ENCODE results near the gene SERPINA9.

DNA sequence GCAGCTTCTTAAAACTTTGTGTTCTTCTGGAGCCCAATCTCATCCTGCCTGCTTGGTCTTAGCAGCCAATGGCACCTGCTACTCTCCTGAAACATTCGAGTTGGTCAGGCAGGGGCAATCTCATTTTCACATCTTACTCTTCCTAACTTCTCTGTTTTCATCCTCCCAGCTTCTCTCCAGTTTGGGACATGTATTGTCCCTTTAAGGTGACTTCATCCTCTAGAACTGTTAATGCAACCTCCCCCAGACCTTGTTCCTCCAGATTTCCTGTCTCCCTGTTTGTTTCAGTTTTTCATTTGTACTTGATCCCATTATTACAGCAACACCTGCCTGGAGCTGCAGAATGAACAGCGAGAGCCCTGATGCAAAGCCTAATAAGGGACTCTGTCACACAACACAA, 54.7 kb downstream of the SERPINA9 start:
- TF ChIP-seq, protein P1, sequence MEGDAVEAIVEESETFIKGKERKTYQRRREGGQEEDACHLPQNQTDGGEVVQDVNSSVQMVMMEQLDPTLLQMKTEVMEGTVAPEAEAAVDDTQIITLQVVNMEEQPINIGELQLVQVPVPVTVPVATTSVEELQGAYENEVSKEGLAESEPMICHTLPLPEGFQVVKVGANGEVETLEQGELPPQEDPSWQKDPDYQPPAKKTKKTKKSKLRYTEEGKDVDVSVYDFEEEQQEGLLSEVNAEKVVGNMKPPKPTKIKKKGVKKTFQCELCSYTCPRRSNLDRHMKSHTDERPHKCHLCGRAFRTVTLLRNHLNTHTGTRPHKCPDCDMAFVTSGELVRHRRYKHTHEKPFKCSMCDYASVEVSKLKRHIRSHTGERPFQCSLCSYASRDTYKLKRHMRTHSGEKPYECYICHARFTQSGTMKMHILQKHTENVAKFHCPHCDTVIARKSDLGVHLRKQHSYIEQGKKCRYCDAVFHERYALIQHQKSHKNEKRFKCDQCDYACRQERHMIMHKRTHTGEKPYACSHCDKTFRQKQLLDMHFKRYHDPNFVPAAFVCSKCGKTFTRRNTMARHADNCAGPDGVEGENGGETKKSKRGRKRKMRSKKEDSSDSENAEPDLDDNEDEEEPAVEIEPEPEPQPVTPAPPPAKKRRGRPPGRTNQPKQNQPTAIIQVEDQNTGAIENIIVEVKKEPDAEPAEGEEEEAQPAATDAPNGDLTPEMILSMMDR (conservative IDR thresholded peaks at IDR 0.05), result no peak
- no peak for TF ChIP-seq EZH2 (IDR thresholded peaks at IDR 0.05; ENCODE audit: low read depth)

All from PC-9 (cell line).